Kidney epithelial cell (primary cell): ENCODE data around the gene SLC7A4. TPM values are rescaled to one million over a fixed set of nuclear protein-coding genes. Genes with fewer than 3 reads are reported as not detected.
"Not testable (repeated sequence)": the region's sequence is repeated elsewhere in the genome, so short reads cannot be mapped to it uniquely, and the experiment has no call there.

Experiments
- DNase-seq: peaks from one replicate; pipeline ENCODE4 v3.0.0-alpha.2; 2010; ENCODE audit warnings: low read depth
- H3K27me3 ChIP-seq: 2 replicates; pipeline ENCODE4 v1.6.0; 2011; ENCODE audit warnings: low read length; ENCODE audit not compliant: control insufficient read depth, insufficient read depth
- H3K36me3 ChIP-seq: 2 replicates; pipeline ENCODE4 v1.5.1; 2011; ENCODE audit warnings: low read length; ENCODE audit not compliant: control insufficient read depth, insufficient read depth
- H3K4me3 ChIP-seq: 2 replicates; pipeline ENCODE4 v1.5.1; 2011; ENCODE audit warnings: low read depth, mild to moderate bottlenecking, control low read depth, low read length
- CTCF ChIP-seq: IDR thresholded peaks from 2 replicates; pipeline ENCODE4 v1.5.1; 2011; ENCODE audit warnings: mild to moderate bottlenecking, moderate library complexity, low read length, control low read depth, inconsistent platforms; ENCODE audit not compliant: insufficient read depth, poor library complexity, severe bottlenecking
- total RNA-seq: library from RNA; depleted of rRNA; stranded (reverse); fragments of >200 nt; gene quantifications from 2 replicates; pipeline ENCODE4 v1.2.3, GENCODE V29; 2015

Gene SLC7A4
- total RNA-seq, 1 donor from 2014 or later, result 2.3 TPM

DNA sequence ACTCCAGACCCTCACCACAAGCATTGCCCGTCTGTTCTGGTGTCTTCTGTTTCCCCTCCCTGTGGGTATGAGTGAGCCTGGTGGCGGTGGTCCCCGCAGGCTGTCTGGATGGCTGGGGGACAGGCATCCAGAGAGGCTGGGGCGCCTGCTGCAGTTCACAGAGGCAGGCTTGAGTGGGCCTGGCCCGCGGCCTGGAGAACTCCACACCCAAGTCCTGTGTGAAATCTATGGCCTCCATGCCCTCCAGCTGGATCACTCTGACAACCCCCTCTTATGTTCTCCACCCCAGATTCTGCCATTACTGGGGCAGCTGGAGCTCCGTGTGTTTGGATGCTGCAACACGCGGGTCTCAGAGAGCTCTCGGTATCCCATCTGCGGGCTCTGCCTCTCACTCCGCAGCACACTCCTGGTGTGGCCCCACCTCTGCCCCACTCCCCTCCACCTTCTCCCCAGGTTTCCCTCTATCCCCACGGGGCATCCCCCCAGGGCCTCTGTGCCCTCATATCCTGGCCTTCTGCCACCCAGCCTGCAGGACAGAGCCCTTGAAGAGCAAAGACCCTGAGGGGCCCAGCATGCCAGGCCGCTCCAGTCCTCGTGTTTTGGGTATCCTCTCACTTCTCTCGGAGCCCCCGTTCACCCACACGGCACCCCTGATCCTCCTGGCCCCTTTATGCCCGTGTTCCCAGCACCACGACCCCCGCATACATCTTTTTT is 44.7 kb upstream of the SLC7A4 start:
- no peak for TF ChIP-seq CTCF
- Histone ChIP-seq H3K4me3 (no peak overlapping the region), H3K36me3 (no peaks in the 10 kb centered on the region), H3K27me3 (peaks cover 2% of the 10 kb centered on the region)
- DNase-seq, result no peak

DNA sequence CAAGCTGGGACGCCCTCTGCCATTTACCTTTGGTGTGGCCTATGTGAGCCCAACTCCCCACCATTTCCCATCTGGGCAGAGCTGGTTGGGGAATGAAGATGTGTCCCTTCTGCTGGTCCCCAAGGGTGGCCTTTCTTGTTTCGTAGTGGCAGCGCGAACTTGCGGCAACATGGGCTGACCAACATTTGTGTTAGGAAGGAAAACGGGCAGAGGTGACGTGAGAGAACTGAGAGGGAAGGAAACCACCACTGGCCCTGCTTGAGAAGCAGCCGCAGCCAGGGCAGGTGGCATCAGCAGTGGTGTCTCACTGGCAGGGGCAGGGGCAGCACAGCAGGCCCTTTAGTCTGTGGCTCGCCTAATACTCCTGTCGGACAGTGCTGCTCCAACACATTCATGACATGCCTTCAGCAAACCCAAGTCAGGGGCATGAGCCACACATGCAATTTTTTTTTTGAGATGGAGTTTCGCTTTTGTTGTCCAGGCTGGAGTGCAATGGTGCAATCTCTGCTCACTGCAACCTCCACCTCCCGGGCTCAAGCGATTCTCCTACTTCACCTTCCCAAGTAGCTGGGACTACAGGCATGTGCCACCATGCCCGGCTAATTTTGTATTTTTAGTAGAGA is 43.3 kb upstream of the SLC7A4 start:
- DNase-seq, result no peak
- TF ChIP-seq CTCF, result no peak
- no peak overlapping the region for H3K4me3 ChIP-seq

GRCh38 chr22:21074102-21074715 is 41.8 kb upstream of the SLC7A4 start:
- H3K36me3 ChIP-seq, result no peaks in the 10 kb centered on the region
- peak; percentile 29 for DNase-seq
- H3K27me3 ChIP-seq, result no peaks in the 10 kb centered on the region
- no peak for TF ChIP-seq CTCF
- H3K4me3 ChIP-seq, result no peak overlapping the region

More for the DNA sequence above, 43.3 kb upstream of the SLC7A4 start:
- Histone ChIP-seq H3K36me3 (no peaks in the 10 kb centered on the region), H3K27me3 (no peaks in the 10 kb centered on the region)

DNA sequence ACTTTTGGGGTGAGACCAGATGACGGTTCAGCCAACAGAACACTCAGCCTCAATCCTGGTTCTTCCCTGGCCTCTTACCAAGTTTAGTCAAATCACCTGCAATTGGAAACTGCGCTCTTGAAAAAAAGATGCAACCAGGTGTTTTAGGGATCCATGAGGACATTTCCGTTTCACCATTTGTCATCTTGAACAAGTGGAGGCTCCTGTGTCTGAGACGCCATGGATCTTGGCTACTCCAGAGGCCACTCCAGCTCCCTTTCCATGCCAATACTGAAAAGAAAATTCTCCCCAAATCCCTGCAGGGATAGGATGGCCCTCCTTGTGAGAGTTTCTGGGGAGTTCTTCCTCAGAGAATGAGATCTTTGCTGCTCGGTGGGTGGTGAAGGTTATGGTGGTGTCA is 41.1 kb upstream of the SLC7A4 start:
- Histone ChIP-seq H3K4me3 (no peak overlapping the region), H3K27me3 (no peaks in the 10 kb centered on the region), H3K36me3 (no peaks in the 10 kb centered on the region)
- no peak for DNase-seq
- TF ChIP-seq CTCF, result no peak

- H3K27me3 ChIP-seq, result no peaks in the 10 kb centered on the region
- no peak overlapping the region for H3K4me3 ChIP-seq
- no peak for DNase-seq
- no peak for TF ChIP-seq CTCF
- H3K36me3 ChIP-seq, result no peaks in the 10 kb centered on the region
These were observed 40.7 kb upstream of the SLC7A4 start for GRCh38 chr22:21073023-21073422.

DNA sequence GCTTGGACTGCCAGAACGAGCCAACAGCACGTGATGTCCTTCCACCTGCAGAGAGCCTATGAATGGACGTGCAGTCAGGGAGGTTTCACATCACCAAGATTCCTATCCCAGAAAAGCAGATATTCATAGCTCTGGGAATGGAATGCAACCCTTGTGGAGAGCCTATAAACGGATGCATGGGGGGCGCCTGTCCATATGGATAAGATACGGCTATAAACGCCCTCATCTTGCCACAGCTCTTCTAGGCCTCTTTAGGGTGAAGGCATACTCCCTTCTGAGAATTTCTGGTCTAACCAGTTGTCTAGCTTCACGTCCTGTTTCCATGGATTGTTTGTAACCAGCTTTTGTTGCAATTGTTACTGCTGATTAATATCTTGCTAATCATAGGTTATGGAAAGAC is 39.4 kb upstream of the SLC7A4 start:
- H3K4me3 ChIP-seq, DNase-seq, H3K36me3 ChIP-seq, H3K27me3 ChIP-seq: not testable (repeated sequence)
